Measurements from ENCODE around the gene PIK3C2G. TPM values are rescaled to one million over a fixed set of nuclear protein-coding genes. Genes with fewer than 3 reads are reported as not detected.

PIK3C2G gene
- total RNA-seq, 2 donors from 2014 or later: 2.9 to 13.5 TPM

GRCh38 chr12:18629916-18630315 is 368.6 kb downstream of the PIK3C2G start:
- Histone ChIP-seq H3K4me1 (no peaks in the 10 kb centered on the region), H3K27ac (no peak overlapping the region), H3K27me3 (no peaks in the 10 kb centered on the region), H3K36me3 (replicated peaks in 1 of 2; ENCODE audit: insufficient read depth in 1 of 2, low read depth in 2 of 2) (no peaks in the 10 kb centered on the region), H3K9me3 (peaks cover 0 to 4% (median 0%) of the 10 kb centered on the region in 3 donors), H3K4me3 (no peak overlapping the region)
- no peak for TF ChIP-seq POLR2A (IDR thresholded peaks at IDR 0.05)
- TF ChIP-seq, protein P1, sequence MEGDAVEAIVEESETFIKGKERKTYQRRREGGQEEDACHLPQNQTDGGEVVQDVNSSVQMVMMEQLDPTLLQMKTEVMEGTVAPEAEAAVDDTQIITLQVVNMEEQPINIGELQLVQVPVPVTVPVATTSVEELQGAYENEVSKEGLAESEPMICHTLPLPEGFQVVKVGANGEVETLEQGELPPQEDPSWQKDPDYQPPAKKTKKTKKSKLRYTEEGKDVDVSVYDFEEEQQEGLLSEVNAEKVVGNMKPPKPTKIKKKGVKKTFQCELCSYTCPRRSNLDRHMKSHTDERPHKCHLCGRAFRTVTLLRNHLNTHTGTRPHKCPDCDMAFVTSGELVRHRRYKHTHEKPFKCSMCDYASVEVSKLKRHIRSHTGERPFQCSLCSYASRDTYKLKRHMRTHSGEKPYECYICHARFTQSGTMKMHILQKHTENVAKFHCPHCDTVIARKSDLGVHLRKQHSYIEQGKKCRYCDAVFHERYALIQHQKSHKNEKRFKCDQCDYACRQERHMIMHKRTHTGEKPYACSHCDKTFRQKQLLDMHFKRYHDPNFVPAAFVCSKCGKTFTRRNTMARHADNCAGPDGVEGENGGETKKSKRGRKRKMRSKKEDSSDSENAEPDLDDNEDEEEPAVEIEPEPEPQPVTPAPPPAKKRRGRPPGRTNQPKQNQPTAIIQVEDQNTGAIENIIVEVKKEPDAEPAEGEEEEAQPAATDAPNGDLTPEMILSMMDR (IDR thresholded peaks at IDR 0.05): no peak
- intact Hi-C loops (cut with DNase I): no loop called here
- ATAC-seq (no peak), DNase-seq (no peak)
- 89 to 94% methylated on average over 1 of the region's 1 CpG for WGBS, 2 donors

DNA sequence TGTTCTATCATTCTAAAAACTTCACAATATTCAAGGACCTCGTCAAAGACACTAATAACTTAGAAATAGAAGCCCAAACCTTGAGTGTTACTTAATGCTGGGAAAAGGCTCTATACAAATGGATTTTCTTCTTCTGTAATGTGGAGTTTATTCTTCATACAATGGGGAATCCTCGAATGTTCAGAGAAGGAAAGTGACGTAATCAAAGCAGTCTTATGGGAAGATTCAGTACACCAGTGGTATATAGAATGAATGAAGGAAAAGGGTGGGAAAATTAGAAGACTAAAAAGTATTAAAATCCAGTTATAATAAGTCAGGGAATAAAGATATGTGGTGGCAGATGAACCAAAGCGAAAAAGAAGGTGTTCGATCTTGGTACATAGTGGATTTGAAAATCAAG is 370.0 kb downstream of the PIK3C2G start:
- intact Hi-C loops (cut with DNase I): no loop called here
- Histone ChIP-seq H3K4me3 (no peak overlapping the region), H3K27me3 (no peaks in the 10 kb centered on the region), H3K27ac (no peak overlapping the region), H3K9me3 (peaks cover 0 to 4% (median 0%) of the 10 kb centered on the region in 3 donors), H3K4me1 (no peaks in the 10 kb centered on the region), H3K36me3 (replicated peaks in 1 of 2; ENCODE audit: insufficient read depth in 1 of 2, low read depth in 2 of 2) (no peaks in the 10 kb centered on the region)
- DNase-seq (no peak), ATAC-seq (no peak)
- TF ChIP-seq POLR2A (IDR thresholded peaks at IDR 0.05): no peak
- TF ChIP-seq, protein P1 (IDR thresholded peaks at IDR 0.05): no peak
- 62 to 63% methylated on average over 5 of the region's 5 CpGs for WGBS, 2 donors

GRCh38 chr12:18632848-18633247 is 371.5 kb downstream of the PIK3C2G start:
- no peak for TF ChIP-seq POLR2A (IDR thresholded peaks at IDR 0.05)
- TF ChIP-seq, protein P1 (IDR thresholded peaks at IDR 0.05): no peak
- ATAC-seq (no peak), DNase-seq (no peak)
- Histone ChIP-seq H3K36me3 (replicated peaks in 1 of 2; ENCODE audit: insufficient read depth in 1 of 2, low read depth in 2 of 2) (no peaks in the 10 kb centered on the region), H3K9me3 (no peaks in the 10 kb centered on the region), H3K4me1 (no peaks in the 10 kb centered on the region), H3K27me3 (no peaks in the 10 kb centered on the region), H3K27ac (no peak overlapping the region), H3K4me3 (no peak overlapping the region)
- intact Hi-C loops (cut with DNase I): no loop called here
- WGBS, 2 donors: 40 to 43% methylated on average over 2 of the region's 2 CpGs

GRCh38 chr12:18634382-18634781 is 373.1 kb downstream of the PIK3C2G start:
- Histone ChIP-seq H3K27me3 (no peaks in the 10 kb centered on the region), H3K27ac (no peak overlapping the region), H3K9me3 (no peaks in the 10 kb centered on the region), H3K36me3 (replicated peaks in 1 of 2; ENCODE audit: insufficient read depth in 1 of 2, low read depth in 2 of 2) (no peaks in the 10 kb centered on the region), H3K4me1 (no peaks in the 10 kb centered on the region), H3K4me3 (no peak overlapping the region)
- WGBS, 2 donors: 56 to 65% methylated on average over 4 of the region's 4 CpGs
- DNase-seq: no peak
- intact Hi-C loops (cut with DNase I): no loop called here
- ATAC-seq: no peak
- TF ChIP-seq, protein P1 (IDR thresholded peaks at IDR 0.05): no peak
- no peak for TF ChIP-seq POLR2A (IDR thresholded peaks at IDR 0.05)

DNA sequence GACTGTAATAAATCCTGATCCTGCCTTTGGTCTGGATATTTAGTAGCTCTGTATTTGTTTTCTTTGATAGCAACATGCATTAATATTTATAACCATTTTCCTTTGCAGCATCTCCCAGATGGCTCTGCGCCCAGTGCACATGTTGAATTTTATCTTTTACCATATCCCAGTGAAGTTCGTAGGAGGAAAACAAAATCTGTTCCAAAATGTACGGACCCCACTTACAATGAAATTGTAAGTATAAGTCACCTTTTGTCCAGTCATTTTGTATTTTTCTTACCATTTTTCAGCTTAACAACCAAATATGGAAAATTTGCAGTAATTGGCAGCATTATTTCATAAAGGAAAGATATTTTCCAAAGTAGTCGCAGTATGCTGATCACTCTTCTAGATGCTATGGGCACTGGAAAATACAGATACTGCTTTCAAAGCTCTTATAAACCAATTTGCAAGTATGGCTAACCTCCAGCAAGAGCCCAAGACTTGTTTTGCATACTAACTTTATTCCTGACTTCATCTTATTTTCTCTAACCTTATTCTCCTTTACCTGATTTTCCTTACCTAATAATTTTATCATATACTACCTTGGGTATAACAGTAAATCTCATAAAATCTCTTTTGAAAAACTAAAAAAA is 379.1 kb downstream of the PIK3C2G start:
- TF ChIP-seq POLR2A (IDR thresholded peaks at IDR 0.05): no peak
- TF ChIP-seq, protein P1 (IDR thresholded peaks at IDR 0.05): no peak
- H3K9me3 ChIP-seq: no peaks in the 10 kb centered on the region
- no peaks in the 10 kb centered on the region for H3K36me3 ChIP-seq (replicated peaks in 1 of 2; ENCODE audit: insufficient read depth in 1 of 2, low read depth in 2 of 2)
- H3K27ac ChIP-seq: no peak overlapping the region
- H3K4me1 ChIP-seq: no peaks in the 10 kb centered on the region
- intact Hi-C loops (cut with DNase I): no loop called here
- H3K27me3 ChIP-seq: no peaks in the 10 kb centered on the region
- H3K4me3 ChIP-seq: no peak overlapping the region
- DNase-seq (no peak), ATAC-seq (no peak)
- 67% methylated on average over 4 of the region's 4 CpGs for WGBS, 2 donors
